Stimulated activated CD8-positive, alpha-beta memory T cell treated with anti-CD3 and anti-CD28 coated beads, Interleukin-4, amount 100 ng/mL, for 24 hours (primary cell): ENCODE measurements around the gene VWA3B.
"Not testable (repeated sequence)": the region's sequence is repeated elsewhere in the genome, so short reads cannot be mapped to it uniquely, and the experiment has no call there.

Experiments used
- DNase-seq: peaks from one replicate; pipeline ENCODE4 v3.0.0-alpha.2; 2020; ENCODE audit warnings: low read depth

VWA3B gene

GRCh38 chr2:98299211-98299905 is 212.4 kb downstream of the VWA3B start:
- DNase-seq: no peak

- DNase-seq: no peak
Measured at GRCh38 chr2:98300141-98300874, 213.3 kb downstream of the VWA3B start.

GRCh38 chr2:98301469-98301868 is 214.5 kb downstream of the VWA3B start:
- DNase-seq: no peak

GRCh38 chr2:98307131-98307696 is 220.2 kb downstream of the VWA3B start:
- not testable (repeated sequence) for DNase-seq

GRCh38 chr2:98308068-98308467 is 221.1 kb downstream of the VWA3B start:
- DNase-seq: no peak

- DNase-seq: no peak
Measured at GRCh38 chr2:98308532-98308931, 221.6 kb downstream of the VWA3B start.

- no peak for DNase-seq
Measured at GRCh38 chr2:98309580-98309979, 222.6 kb downstream of the VWA3B start.

GRCh38 chr2:98310010-98310409 is 223.0 kb downstream of the VWA3B start:
- DNase-seq: no peak

- DNase-seq: no peak
Measured at GRCh38 chr2:98311090-98311489, 224.1 kb downstream of the VWA3B start.

GRCh38 chr2:98311771-98312545 is 225.0 kb downstream of the VWA3B start:
- no peak for DNase-seq

GRCh38 chr2:98313492-98314250 is 226.7 kb downstream of the VWA3B start:
- DNase-seq: no peak

- DNase-seq: no peak
Measured at GRCh38 chr2:98314251-98314650, 227.3 kb downstream of the VWA3B start.

GRCh38 chr2:98315957-98316356 is 229.0 kb downstream of the VWA3B start:
- DNase-seq: no peak

- DNase-seq: no peak
Measured at GRCh38 chr2:98317214-98317613, 230.2 kb downstream of the VWA3B start.

GRCh38 chr2:98320171-98320570 is 233.2 kb downstream of the VWA3B start:
- DNase-seq: not testable (repeated sequence)

GRCh38 chr2:98324181-98324580 is 237.2 kb downstream of the VWA3B start:
- DNase-seq: no peak

GRCh38 chr2:98327776-98328175 is 240.8 kb downstream of the VWA3B start:
- no peak for DNase-seq

- no peak for DNase-seq
Measured at GRCh38 chr2:98329549-98329948, 242.6 kb downstream of the VWA3B start.

GRCh38 chr2:98332989-98333388 is 246.0 kb downstream of the VWA3B start:
- no peak for DNase-seq

- no peak for DNase-seq
Measured at GRCh38 chr2:98333922-98334321, 247.0 kb downstream of the VWA3B start.

GRCh38 chr2:98334439-98335078 is 247.6 kb downstream of the VWA3B start:
- no peak for DNase-seq
